ENCODE results near the gene EPHB1.
"Not testable (repeated sequence)": the region's sequence is repeated elsewhere in the genome, so short reads cannot be mapped to it uniquely, and the experiment has no call there.

Gene EPHB1

GRCh38 chr3:134993011-134993410, 198.0 kb downstream of the EPHB1 start:
- TF ChIP-seq CTCF (IDR thresholded peaks at IDR 0.05; ENCODE audit: borderline replicate concordance, insufficient read depth, low read depth, low read length): no peak
- no peak overlapping the region for H3K4me3 ChIP-seq (ENCODE audit: low read depth, low read length)

DNA sequence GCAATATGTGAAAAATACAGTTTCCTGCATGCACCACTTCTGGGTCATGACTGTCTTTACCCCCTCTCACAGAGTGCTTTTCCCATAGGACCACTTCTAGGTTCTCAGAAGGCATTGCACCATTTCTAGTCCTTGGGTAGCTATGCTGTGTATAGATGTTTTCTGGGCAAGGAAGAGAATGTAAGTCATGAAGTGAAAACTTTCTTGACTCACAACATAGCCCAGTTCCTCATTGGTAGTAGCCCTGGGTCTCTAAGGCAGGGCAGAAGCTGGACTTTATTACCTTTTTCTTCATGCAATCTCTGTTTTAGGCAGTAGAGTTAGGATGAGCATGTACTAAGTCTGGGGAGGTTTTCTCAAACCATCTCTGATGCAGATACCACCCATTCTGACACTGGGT, 203.1 kb downstream of the EPHB1 start:
- no peak for TF ChIP-seq CTCF (IDR thresholded peaks at IDR 0.05; ENCODE audit: borderline replicate concordance, insufficient read depth, low read depth, low read length)
- no peak overlapping the region for H3K4me3 ChIP-seq (ENCODE audit: low read depth, low read length)

GRCh38 chr3:134998855-134999254, 203.8 kb downstream of the EPHB1 start:
- TF ChIP-seq CTCF (IDR thresholded peaks at IDR 0.05; ENCODE audit: borderline replicate concordance, insufficient read depth, low read depth, low read length): no peak
- H3K4me3 ChIP-seq (ENCODE audit: low read depth, low read length): no peak overlapping the region

- no peak for TF ChIP-seq CTCF (IDR thresholded peaks at IDR 0.05; ENCODE audit: borderline replicate concordance, insufficient read depth, low read depth, low read length)
- no peak overlapping the region for H3K4me3 ChIP-seq (ENCODE audit: low read depth, low read length)
These were observed 205.4 kb downstream of the EPHB1 start for GRCh38 chr3:135000465-135000864.

GRCh38 chr3:135005616-135006015, 210.6 kb downstream of the EPHB1 start:
- H3K4me3 ChIP-seq (ENCODE audit: low read depth, low read length): not testable (repeated sequence)

GRCh38 chr3:135007607-135008006, 212.5 kb downstream of the EPHB1 start:
- TF ChIP-seq CTCF (IDR thresholded peaks at IDR 0.05; ENCODE audit: borderline replicate concordance, insufficient read depth, low read depth, low read length): no peak
- H3K4me3 ChIP-seq (ENCODE audit: low read depth, low read length): no peak overlapping the region

DNA sequence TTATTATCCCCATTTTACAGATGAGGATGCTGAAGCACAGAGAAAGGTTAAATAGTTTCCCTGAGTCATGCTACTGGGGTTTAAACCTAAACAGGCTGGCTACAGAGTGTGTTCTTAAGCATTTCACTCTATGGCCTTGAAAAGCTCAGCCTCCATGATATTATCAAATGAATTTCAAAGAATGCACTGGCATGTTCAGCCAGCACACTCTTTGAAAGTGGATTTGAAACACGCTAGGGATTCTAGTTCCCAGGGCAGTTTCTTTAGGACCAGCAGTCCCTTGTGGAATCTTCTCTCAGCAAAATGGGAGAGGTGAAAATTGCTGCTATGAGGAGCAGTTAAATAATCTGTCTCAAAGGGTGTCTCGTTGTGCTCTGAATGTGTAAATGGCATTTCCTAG, 213.3 kb downstream of the EPHB1 start:
- no peak overlapping the region for H3K4me3 ChIP-seq (ENCODE audit: low read depth, low read length)
- TF ChIP-seq CTCF (IDR thresholded peaks at IDR 0.05; ENCODE audit: borderline replicate concordance, insufficient read depth, low read depth, low read length): no peak

DNA sequence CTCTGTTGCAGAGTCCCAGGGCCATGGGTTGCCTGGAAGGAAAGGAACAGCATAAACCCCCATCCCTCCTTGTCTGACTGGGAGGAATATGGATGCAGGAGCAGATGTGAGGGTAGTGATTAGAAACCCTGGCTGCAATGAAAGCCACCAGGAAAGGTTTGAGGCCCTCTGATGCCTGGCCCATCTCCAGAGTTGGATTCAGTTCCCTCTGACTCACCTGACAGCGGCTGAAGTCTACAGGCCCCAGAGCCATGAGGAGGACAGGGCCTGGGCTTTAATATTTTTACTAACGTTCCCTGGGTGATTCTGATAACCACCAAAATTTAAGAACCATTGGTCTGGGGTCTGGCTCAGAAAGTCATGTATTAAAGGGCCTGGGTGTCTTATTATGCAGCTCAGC, 214.0 kb downstream of the EPHB1 start:
- TF ChIP-seq CTCF (IDR thresholded peaks at IDR 0.05; ENCODE audit: borderline replicate concordance, insufficient read depth, low read depth, low read length): no peak

More for the DNA sequence above, 214.0 kb downstream of the EPHB1 start:
- H3K4me3 ChIP-seq (ENCODE audit: low read depth, low read length): no peak overlapping the region
